Measurements from ENCODE around the gene NBPF12. TPM values are rescaled to one million over a fixed set of nuclear protein-coding genes. Genes with fewer than 3 reads are reported as not detected.
"Not testable (repeated sequence)": the region's sequence is repeated elsewhere in the genome, so short reads cannot be mapped to it uniquely, and the experiment has no call there.

Gene NBPF12
- total and polyA plus RNA-seq, 2 experiments from 2014 or later: 3.1 to 4.5 TPM

DNA sequence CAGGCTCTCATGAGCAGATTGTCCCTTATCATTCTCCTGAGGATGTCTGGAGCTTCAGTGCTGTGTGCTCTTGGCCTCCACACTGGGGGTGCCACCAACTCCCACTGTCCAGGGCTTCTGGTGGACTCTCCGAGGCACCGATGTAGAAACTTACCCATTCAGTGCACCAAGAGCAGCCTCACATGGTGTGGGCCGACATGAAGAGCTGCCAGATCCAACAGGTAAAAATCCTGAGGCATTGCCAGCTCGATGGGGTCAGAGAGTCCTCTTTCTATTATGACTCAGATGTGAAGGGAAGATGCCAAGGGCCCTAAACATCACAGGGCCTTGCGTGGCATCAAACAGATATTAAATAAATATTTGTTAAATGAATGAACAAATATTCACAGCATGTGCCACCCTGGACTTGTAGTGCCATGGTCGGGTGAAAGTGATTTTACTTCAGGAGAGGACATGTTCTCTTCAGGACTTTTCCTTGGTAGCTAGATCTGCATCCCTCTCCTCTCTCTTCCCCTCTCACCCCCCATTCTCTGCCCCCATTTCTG, 5.3 kb downstream of the NBPF12 start:
- H3K9ac ChIP-seq; H3F3A ChIP-seq (ENCODE audit: insufficient read depth); H3K36me3 ChIP-seq (ENCODE audit: low read depth); H3K9me2 ChIP-seq (ENCODE audit: insufficient read depth); H2AFZ ChIP-seq; DNase-seq; in situ Hi-C loops (cut with MboI); H3K4me2 ChIP-seq (ENCODE audit: unreplicated experiment); H4K20me1 ChIP-seq (ENCODE audit: insufficient read depth); H3K4me3 ChIP-seq; H3K27ac ChIP-seq; H3K9me3 ChIP-seq (ENCODE audit: low read depth); H3K27me3 ChIP-seq (replicated peaks; ENCODE audit: insufficient read depth); H3K4me1 ChIP-seq (ENCODE audit: insufficient read depth): not testable (repeated sequence)
- peaks cover 24% of the 10 kb centered on the region for H3K79me2 ChIP-seq (ENCODE audit: insufficient read depth)
- WGBS, 2 experiments (ENCODE audit: low coverage in 1 of 2, low lambda C conversion rate in 2 of 2, missing lambda C conversion rate in 2 of 2): 91 to 96% methylated on average over 6 of the region's 6 CpGs

- H3K27ac ChIP-seq; in situ Hi-C loops (cut with MboI); H3K9ac ChIP-seq; H3K4me3 ChIP-seq; H3F3A ChIP-seq (ENCODE audit: insufficient read depth); H2AFZ ChIP-seq; H3K9me2 ChIP-seq (ENCODE audit: insufficient read depth); H3K4me1 ChIP-seq (ENCODE audit: insufficient read depth); H4K20me1 ChIP-seq (ENCODE audit: insufficient read depth); H3K79me2 ChIP-seq (ENCODE audit: insufficient read depth); H3K4me2 ChIP-seq (ENCODE audit: unreplicated experiment); H3K27me3 ChIP-seq (replicated peaks; ENCODE audit: insufficient read depth); DNase-seq; H3K9me3 ChIP-seq (ENCODE audit: low read depth); H3K36me3 ChIP-seq (ENCODE audit: low read depth): not testable (repeated sequence)
- WGBS, 2 experiments (ENCODE audit: low coverage in 1 of 2, low lambda C conversion rate in 2 of 2, missing lambda C conversion rate in 2 of 2): 93 to 100% methylated on average over 3 of the region's 4 CpGs
Observed at GRCh38 chr1:146948127-146948526, 10.0 kb downstream of the NBPF12 start.

DNA sequence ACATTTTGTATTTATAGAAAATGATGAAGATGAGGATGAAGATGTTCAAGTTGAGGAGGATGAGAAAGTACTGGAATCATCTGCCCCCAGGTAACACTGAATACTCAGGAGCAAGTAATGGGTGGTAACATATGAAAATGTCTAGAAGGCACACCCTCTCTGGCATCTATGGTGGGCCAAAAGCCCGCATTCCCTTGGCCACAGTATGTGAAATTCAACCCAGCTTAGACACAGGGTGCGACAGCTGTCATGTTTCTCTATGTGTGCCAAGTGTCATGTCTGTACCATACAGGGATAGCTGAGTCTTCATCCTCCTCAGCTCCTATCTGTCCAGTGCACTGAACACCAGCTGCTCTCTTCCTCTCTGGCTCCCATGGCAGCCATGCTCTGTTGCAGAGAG, 26.2 kb downstream of the NBPF12 start:
- H3K9me3 ChIP-seq (ENCODE audit: low read depth); H3K9ac ChIP-seq; H3F3A ChIP-seq (ENCODE audit: insufficient read depth); H3K9me2 ChIP-seq (ENCODE audit: insufficient read depth); in situ Hi-C loops (cut with MboI); H3K27ac ChIP-seq; H3K27me3 ChIP-seq (replicated peaks; ENCODE audit: insufficient read depth); H3K36me3 ChIP-seq (ENCODE audit: low read depth); H4K20me1 ChIP-seq (ENCODE audit: insufficient read depth); DNase-seq; H2AFZ ChIP-seq; H3K4me1 ChIP-seq (ENCODE audit: insufficient read depth); H3K4me2 ChIP-seq (ENCODE audit: unreplicated experiment); H3K79me2 ChIP-seq (ENCODE audit: insufficient read depth); H3K4me3 ChIP-seq: not testable (repeated sequence)
- whole genome bisulfite sequencing, 2 experiments (ENCODE audit: low coverage in 1 of 2, low lambda C conversion rate in 2 of 2, missing lambda C conversion rate in 2 of 2): 77 to 87% methylated on average over 2 of the region's 2 CpGs

GRCh38 chr1:146966351-146966750, 28.2 kb downstream of the NBPF12 start:
- DNase-seq: peak; percentile 14
- H4K20me1 ChIP-seq (ENCODE audit: insufficient read depth); H3K9me2 ChIP-seq (ENCODE audit: insufficient read depth); H3K4me1 ChIP-seq (ENCODE audit: insufficient read depth); H3K27me3 ChIP-seq (replicated peaks; ENCODE audit: insufficient read depth); in situ Hi-C loops (cut with MboI); H2AFZ ChIP-seq; H3K79me2 ChIP-seq (ENCODE audit: insufficient read depth); H3K4me2 ChIP-seq (ENCODE audit: unreplicated experiment); H3K27ac ChIP-seq; H3K9ac ChIP-seq; H3K36me3 ChIP-seq (ENCODE audit: low read depth); H3K9me3 ChIP-seq (ENCODE audit: low read depth); H3F3A ChIP-seq (ENCODE audit: insufficient read depth); H3K4me3 ChIP-seq: not testable (repeated sequence)
- WGBS, 2 experiments (ENCODE audit: low coverage in 1 of 2, low lambda C conversion rate in 2 of 2, missing lambda C conversion rate in 2 of 2): 47% methylated on average over 8 of the region's 8 CpGs

DNA sequence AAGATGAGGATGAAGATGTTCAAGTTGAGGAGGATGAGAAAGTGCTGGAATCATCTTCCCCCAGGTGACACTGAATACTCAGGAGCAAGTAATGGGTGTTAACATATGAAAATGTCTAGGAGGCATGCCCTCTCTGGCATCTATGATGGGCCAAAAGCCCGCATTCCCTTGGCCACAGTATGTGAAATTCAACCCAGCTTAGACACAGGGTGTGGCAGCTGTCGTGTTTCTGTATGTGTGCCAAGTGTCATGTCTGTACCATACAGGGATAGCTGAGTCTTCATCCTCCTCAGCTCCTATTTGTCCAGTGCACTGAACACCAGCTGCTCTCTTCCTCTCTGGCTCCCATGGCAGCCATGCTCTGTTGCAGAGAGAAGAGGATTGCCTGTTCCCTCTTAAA, 32.5 kb downstream of the NBPF12 start:
- H3K9me3 ChIP-seq (ENCODE audit: low read depth); H3K9me2 ChIP-seq (ENCODE audit: insufficient read depth); H3K4me2 ChIP-seq (ENCODE audit: unreplicated experiment); H3K9ac ChIP-seq; H3K36me3 ChIP-seq (ENCODE audit: low read depth); H3F3A ChIP-seq (ENCODE audit: insufficient read depth); H2AFZ ChIP-seq; DNase-seq; H3K4me1 ChIP-seq (ENCODE audit: insufficient read depth); in situ Hi-C loops (cut with MboI); H4K20me1 ChIP-seq (ENCODE audit: insufficient read depth); H3K27me3 ChIP-seq (replicated peaks; ENCODE audit: insufficient read depth); H3K4me3 ChIP-seq; H3K27ac ChIP-seq; H3K79me2 ChIP-seq (ENCODE audit: insufficient read depth): not testable (repeated sequence)
- 51 to 73% methylated on average over 2 of the region's 2 CpGs for WGBS, 2 experiments (ENCODE audit: low coverage in 1 of 2, low lambda C conversion rate in 2 of 2, missing lambda C conversion rate in 2 of 2)

DNA sequence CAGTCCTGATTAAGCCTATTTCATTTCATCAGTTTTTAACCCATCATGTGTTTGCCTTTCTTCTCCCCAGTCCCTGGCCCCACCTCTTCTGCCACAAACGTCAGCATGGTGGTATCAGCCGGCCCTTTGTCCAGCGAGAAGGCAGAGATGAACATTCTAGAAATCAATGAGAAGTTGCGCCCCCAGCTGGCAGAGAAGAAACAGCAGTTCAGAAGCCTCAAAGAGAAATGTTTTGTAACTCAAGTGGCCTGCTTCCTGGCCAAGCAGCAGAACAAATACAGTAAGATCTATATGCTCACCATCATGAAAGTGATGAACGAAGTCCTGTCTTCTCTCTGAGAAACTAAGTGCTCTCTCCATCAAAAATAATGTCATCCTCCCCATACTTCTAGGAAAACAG, 34.6 kb downstream of the NBPF12 start:
- H3K27ac ChIP-seq; H4K20me1 ChIP-seq (ENCODE audit: insufficient read depth); H3K4me3 ChIP-seq; H3K27me3 ChIP-seq (replicated peaks; ENCODE audit: insufficient read depth); H3K4me2 ChIP-seq (ENCODE audit: unreplicated experiment); H3K4me1 ChIP-seq (ENCODE audit: insufficient read depth); H3K79me2 ChIP-seq (ENCODE audit: insufficient read depth); H3K9ac ChIP-seq; H3K9me2 ChIP-seq (ENCODE audit: insufficient read depth); H3K36me3 ChIP-seq (ENCODE audit: low read depth); H3F3A ChIP-seq (ENCODE audit: insufficient read depth); H2AFZ ChIP-seq; in situ Hi-C loops (cut with MboI); H3K9me3 ChIP-seq (ENCODE audit: low read depth); DNase-seq: not testable (repeated sequence)
- 17 to 36% methylated on average over 4 to 5 of the region's 5 CpGs for WGBS, 2 experiments (ENCODE audit: low coverage in 1 of 2, low lambda C conversion rate in 2 of 2, missing lambda C conversion rate in 2 of 2)

DNA sequence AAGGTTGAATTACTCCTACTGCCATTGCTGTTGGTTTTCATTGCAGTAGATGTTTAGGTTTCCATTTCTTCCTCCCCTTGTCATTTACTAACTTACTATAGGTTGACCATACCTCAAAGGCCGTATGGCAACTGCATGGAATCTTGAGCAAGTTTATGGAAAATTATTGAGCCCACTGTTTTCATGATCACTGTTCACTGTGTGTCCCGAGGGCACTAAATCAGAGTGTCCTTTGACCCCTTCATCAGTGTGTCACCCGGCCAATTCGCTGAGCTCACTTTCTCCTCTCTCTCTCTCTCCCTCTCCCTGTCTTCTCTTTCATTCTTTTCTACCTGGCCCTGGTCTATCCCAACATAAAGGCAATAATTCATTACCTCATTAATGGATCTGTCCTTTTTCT, 47.7 kb downstream of the NBPF12 start:
- H3K36me3 ChIP-seq (ENCODE audit: low read depth); DNase-seq; H3K4me1 ChIP-seq (ENCODE audit: insufficient read depth); H3K27me3 ChIP-seq (replicated peaks; ENCODE audit: insufficient read depth); H3K79me2 ChIP-seq (ENCODE audit: insufficient read depth); H3F3A ChIP-seq (ENCODE audit: insufficient read depth); H3K9ac ChIP-seq; in situ Hi-C loops (cut with MboI); H2AFZ ChIP-seq; H3K9me2 ChIP-seq (ENCODE audit: insufficient read depth); H3K9me3 ChIP-seq (ENCODE audit: low read depth); H3K27ac ChIP-seq; H3K4me2 ChIP-seq (ENCODE audit: unreplicated experiment); H3K4me3 ChIP-seq; H4K20me1 ChIP-seq (ENCODE audit: insufficient read depth): not testable (repeated sequence)
- WGBS, 2 experiments (ENCODE audit: low coverage in 1 of 2, low lambda C conversion rate in 2 of 2, missing lambda C conversion rate in 2 of 2): 75 to 83% methylated on average over 3 to 4 of the region's 4 CpGs

DNA sequence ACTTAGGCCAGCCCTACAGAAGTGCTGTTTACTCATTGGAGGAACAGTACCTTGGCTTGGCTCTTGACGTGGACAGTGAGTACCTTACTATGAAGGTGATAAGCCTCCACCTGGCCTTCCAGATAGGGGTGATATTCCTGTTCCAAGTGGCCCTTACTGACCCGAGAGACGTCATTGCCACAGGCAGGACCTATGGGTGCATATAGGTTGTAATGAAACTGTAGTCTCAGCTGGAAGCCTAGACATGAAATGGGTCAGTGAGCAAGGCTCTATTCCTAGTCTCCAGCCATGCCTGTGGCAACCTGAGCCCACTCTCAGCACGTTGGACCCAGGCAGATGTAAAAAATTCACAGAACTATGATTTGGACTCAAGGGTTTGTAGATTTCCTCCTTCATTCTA, 48.3 kb downstream of the NBPF12 start:
- H3F3A ChIP-seq (ENCODE audit: insufficient read depth); H3K36me3 ChIP-seq (ENCODE audit: low read depth); H3K9me2 ChIP-seq (ENCODE audit: insufficient read depth); H2AFZ ChIP-seq; H3K27ac ChIP-seq; H3K9ac ChIP-seq; in situ Hi-C loops (cut with MboI); H3K4me3 ChIP-seq; H3K4me1 ChIP-seq (ENCODE audit: insufficient read depth); DNase-seq; H3K79me2 ChIP-seq (ENCODE audit: insufficient read depth); H3K4me2 ChIP-seq (ENCODE audit: unreplicated experiment); H3K9me3 ChIP-seq (ENCODE audit: low read depth); H3K27me3 ChIP-seq (replicated peaks; ENCODE audit: insufficient read depth); H4K20me1 ChIP-seq (ENCODE audit: insufficient read depth): not testable (repeated sequence)
- 100% methylated on average over 1 of the region's 4 CpGs; no CpG with 5 or more reads in 1 of the 2 experiments for WGBS, 2 experiments (ENCODE audit: low coverage in 1 of 2, low lambda C conversion rate in 2 of 2, missing lambda C conversion rate in 2 of 2)
